GM12801 (cell line): ENCODE measurements around the gene TPK1.

Experiments
- TF ChIP-seq, protein P1 (sequence below): IDR thresholded peaks from one replicate; pipeline ENCODE4 v1.5.1; 2011; ENCODE audit warnings: control low read depth; ENCODE audit not compliant: insufficient read length; ENCODE audit errors: extremely low read depth

The TPK1 gene

DNA sequence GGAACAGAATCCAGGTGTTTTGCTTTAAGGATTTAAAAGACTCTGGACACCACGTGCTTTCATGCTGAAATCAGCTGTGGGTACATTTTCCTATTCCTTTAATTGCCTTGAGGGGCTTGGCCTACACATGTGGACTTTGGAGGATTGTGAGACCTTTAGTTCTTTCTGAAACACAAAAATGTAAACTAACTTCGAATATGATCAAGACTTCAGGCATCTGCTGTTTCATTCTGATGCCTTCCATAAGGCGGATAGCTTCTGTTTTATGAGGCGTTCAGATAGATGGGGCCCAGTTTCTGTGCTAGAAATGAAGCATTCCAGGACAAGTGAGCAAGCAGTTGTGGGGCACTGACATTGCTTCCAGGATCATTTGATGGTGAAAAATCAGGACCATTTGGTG, 430.9 kb downstream of the TPK1 start:
- TF ChIP-seq, protein P1, sequence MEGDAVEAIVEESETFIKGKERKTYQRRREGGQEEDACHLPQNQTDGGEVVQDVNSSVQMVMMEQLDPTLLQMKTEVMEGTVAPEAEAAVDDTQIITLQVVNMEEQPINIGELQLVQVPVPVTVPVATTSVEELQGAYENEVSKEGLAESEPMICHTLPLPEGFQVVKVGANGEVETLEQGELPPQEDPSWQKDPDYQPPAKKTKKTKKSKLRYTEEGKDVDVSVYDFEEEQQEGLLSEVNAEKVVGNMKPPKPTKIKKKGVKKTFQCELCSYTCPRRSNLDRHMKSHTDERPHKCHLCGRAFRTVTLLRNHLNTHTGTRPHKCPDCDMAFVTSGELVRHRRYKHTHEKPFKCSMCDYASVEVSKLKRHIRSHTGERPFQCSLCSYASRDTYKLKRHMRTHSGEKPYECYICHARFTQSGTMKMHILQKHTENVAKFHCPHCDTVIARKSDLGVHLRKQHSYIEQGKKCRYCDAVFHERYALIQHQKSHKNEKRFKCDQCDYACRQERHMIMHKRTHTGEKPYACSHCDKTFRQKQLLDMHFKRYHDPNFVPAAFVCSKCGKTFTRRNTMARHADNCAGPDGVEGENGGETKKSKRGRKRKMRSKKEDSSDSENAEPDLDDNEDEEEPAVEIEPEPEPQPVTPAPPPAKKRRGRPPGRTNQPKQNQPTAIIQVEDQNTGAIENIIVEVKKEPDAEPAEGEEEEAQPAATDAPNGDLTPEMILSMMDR, result no peak

DNA sequence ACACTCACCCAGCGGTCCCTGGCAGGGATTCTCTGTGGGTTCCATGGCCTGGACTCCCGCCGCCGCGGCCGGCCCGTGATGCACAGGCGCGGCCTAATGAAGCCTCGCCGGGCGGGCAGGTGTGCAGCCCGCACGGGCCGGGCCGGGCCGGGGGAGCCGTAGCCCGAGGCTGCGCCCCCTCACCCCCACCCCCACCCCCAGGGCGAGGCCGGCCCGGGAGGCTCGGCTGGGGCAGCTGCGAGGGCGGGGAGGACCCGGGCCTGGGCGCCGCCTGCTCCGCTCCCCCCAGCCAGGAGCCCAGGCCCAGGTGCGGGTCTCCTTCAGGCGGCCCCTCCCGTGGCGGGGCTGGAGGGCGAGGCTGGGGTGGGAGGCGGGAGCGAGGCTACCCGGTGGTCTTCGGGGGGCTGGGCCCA, 432.2 kb downstream of the TPK1 start, which contains the start of gene NOBOX:
TSS of gene NOBOX (minus strand) at position 45 of the 413 bp plus-strand sequence.
- TF ChIP-seq, protein P1, result no peak

GRCh38 chr7:144403102-144403501, 432.8 kb downstream of the TPK1 start:
- TF ChIP-seq, protein P1, result no peak
